Kidney tubule cell (primary cell): Measurements from ENCODE around the gene UIMC1.
"Not testable (repeated sequence)": the region's sequence is repeated elsewhere in the genome, so short reads cannot be mapped to it uniquely, and the experiment has no call there.

Experiments
- DNase-seq: peaks from one replicate; pipeline ENCODE4 v3.0.0-alpha.2; 2018; ENCODE audit warnings: low spot score

UIMC1 gene

GRCh38 chr5:176883700-176884570, 122.6 kb downstream of the UIMC1 start:
- DNase-seq = no peak

GRCh38 chr5:176882567-176882903, 124.0 kb downstream of the UIMC1 start:
- no peak for DNase-seq

- no peak for DNase-seq
Observed at GRCh38 chr5:176881816-176882566, 124.6 kb downstream of the UIMC1 start.

- no peak for DNase-seq
Observed at GRCh38 chr5:176881021-176881749, 125.4 kb downstream of the UIMC1 start.

GRCh38 chr5:176880366-176881020, 126.1 kb downstream of the UIMC1 start:
- DNase-seq = no peak

- DNase-seq = no peak
Observed at GRCh38 chr5:176879663-176880361, 126.8 kb downstream of the UIMC1 start.

- no peak for DNase-seq
Observed at GRCh38 chr5:176878906-176879662, 127.5 kb downstream of the UIMC1 start.

- no peak for DNase-seq
Observed at GRCh38 chr5:176878463-176878862, 128.1 kb downstream of the UIMC1 start.

GRCh38 chr5:176877793-176878331, 128.7 kb downstream of the UIMC1 start:
- DNase-seq = no peak

- DNase-seq = no peak
Observed at GRCh38 chr5:176876506-176877431, 129.8 kb downstream of the UIMC1 start.

GRCh38 chr5:176875783-176876505, 130.6 kb downstream of the UIMC1 start:
- no peak for DNase-seq

- no peak for DNase-seq
Observed at GRCh38 chr5:176875014-176875550, 131.5 kb downstream of the UIMC1 start.

GRCh38 chr5:176874198-176874780, 132.3 kb downstream of the UIMC1 start:
- DNase-seq = no peak

GRCh38 chr5:176873541-176874172, 132.9 kb downstream of the UIMC1 start:
- DNase-seq = no peak

- DNase-seq = not testable (repeated sequence)
Observed at GRCh38 chr5:176873011-176873410, 133.6 kb downstream of the UIMC1 start.

GRCh38 chr5:176872586-176872985, 134.0 kb downstream of the UIMC1 start:
- not testable (repeated sequence) for DNase-seq

- DNase-seq = not testable (repeated sequence)
Observed at GRCh38 chr5:176870644-176871043, 135.9 kb downstream of the UIMC1 start.
